ENCODE results near the gene XRCC5.

- TF ChIP-seq CTCF (conservative IDR thresholded peaks at IDR 0.05; ENCODE audit: low read depth, low read length) (no peak), EZH2 (IDR thresholded peaks at IDR 0.05; ENCODE audit: low read length, unreplicated experiment) (no peak), EZH2phosphoT487 (IDR thresholded peaks at IDR 0.05; ENCODE audit: borderline replicate concordance, low read length) (no peak)
Observed at GRCh38 chr2:216172493-216172892, 63.3 kb downstream of the XRCC5 start.

All from PC-3 (cell line).